HG03378 (cell line): ENCODE measurements around the gene CLEC11A.
"Not testable (repeated sequence)": the region's sequence is repeated elsewhere in the genome, so short reads cannot be mapped to it uniquely, and the experiment has no call there.

ENCODE experiments used
- ATAC-seq: cut with Tn5 transposase; IDR thresholded peaks from one replicate; pipeline ENCODE4 v1.9.1; 2021; ENCODE audit warnings: mild to moderate bottlenecking, moderate library complexity; ENCODE audit not compliant: unreplicated experiment

Gene CLEC11A

GRCh38 chr19:50756244-50756643, 33.1 kb downstream of the CLEC11A start:
- not testable (repeated sequence) for ATAC-seq

- ATAC-seq = not testable (repeated sequence)
Measured at GRCh38 chr19:50757624-50758023, 34.5 kb downstream of the CLEC11A start.

- ATAC-seq = not testable (repeated sequence)
Measured at GRCh38 chr19:50759076-50759475, 35.9 kb downstream of the CLEC11A start.

GRCh38 chr19:50759886-50760285, 36.7 kb downstream of the CLEC11A start:
- ATAC-seq = no peak

GRCh38 chr19:50761501-50761900, 38.3 kb downstream of the CLEC11A start:
- ATAC-seq = not testable (repeated sequence)

- not testable (repeated sequence) for ATAC-seq
Measured at GRCh38 chr19:50763521-50763920, 40.4 kb downstream of the CLEC11A start.

GRCh38 chr19:50764409-50764808, 41.2 kb downstream of the CLEC11A start:
- ATAC-seq = no peak

GRCh38 chr19:50766746-50767145, 43.6 kb downstream of the CLEC11A start:
- ATAC-seq = not testable (repeated sequence)

- ATAC-seq = not testable (repeated sequence)
Measured at GRCh38 chr19:50767263-50767662, 44.1 kb downstream of the CLEC11A start.

- no peak for ATAC-seq
Measured at GRCh38 chr19:50768277-50768676, 45.1 kb downstream of the CLEC11A start.

- not testable (repeated sequence) for ATAC-seq
Measured at GRCh38 chr19:50770164-50770563, 47.0 kb downstream of the CLEC11A start, which contains the start of gene GPR32. GPR32 (plus strand) TSS chr19:50770464; CDS start chr19:50770601, 137 bp downstream.

- no peak for ATAC-seq
Measured at GRCh38 chr19:50770888-50771287, 47.7 kb downstream of the CLEC11A start.

GRCh38 chr19:50772476-50772875, 49.3 kb downstream of the CLEC11A start:
- ATAC-seq = no peak

- not testable (repeated sequence) for ATAC-seq
Measured at GRCh38 chr19:50772912-50773311, 49.7 kb downstream of the CLEC11A start.

- not testable (repeated sequence) for ATAC-seq
Measured at GRCh38 chr19:50773454-50773853, 50.3 kb downstream of the CLEC11A start.
